GM23338 (cell line): Measurements from ENCODE around the gene AGPS. TPM values are rescaled to one million over a fixed set of nuclear protein-coding genes. Genes with fewer than 3 reads are reported as not detected.

Source experiments
- ATAC-seq: fragments of 200-7000 bp; cut with Tn5 transposase; 3 replicates; pipeline ENCODE4 v1.9.1; 2020
- DNase-seq: peaks from one replicate; pipeline ENCODE4 v3.0.0-alpha.2; 2015; ENCODE audit warnings: low spot score
- H2AFZ ChIP-seq: fragments of 200-600 bp; sonication (generic); 2 replicates; pipeline ENCODE4 v1.8.0; 2016; ENCODE audit warnings: antibody characterized with exemption, mild to moderate bottlenecking, moderate library complexity
- H3F3A ChIP-seq: fragments of 200-600 bp; sonication (generic); replicated peaks from 2 replicates; pipeline ENCODE4 v1.8.0; 2017; ENCODE audit warnings: antibody characterized with exemption, mixed run types, low read depth
- H3K27ac ChIP-seq: fragments of 200-600 bp; sonication (generic); 2 replicates; pipeline ENCODE4 v1.6.1; 2016; ENCODE audit warnings: low read depth
- H3K27me3 ChIP-seq: fragments of 200-600 bp; sonication (generic); 2 replicates; pipeline ENCODE4 v1.8.0; 2016; ENCODE audit warnings: mild to moderate bottlenecking, mixed run types, moderate library complexity; ENCODE audit not compliant: insufficient read depth
- H3K36me3 ChIP-seq: fragments of 200-600 bp; sonication (generic); 2 replicates; pipeline ENCODE4 v1.8.0; 2016; ENCODE audit warnings: mild to moderate bottlenecking; ENCODE audit not compliant: insufficient read depth
- H3K4me1 ChIP-seq: fragments of 200-600 bp; sonication (generic); 2 replicates; pipeline ENCODE4 v1.8.0; 2016; ENCODE audit warnings: mild to moderate bottlenecking, moderate library complexity; ENCODE audit not compliant: insufficient read depth
- H3K4me2 ChIP-seq: fragments of 200-600 bp; sonication (generic); 2 replicates; pipeline ENCODE4 v1.7.1; 2017; ENCODE audit warnings: mixed run types
- H3K4me3 ChIP-seq: fragments of 200-600 bp; sonication (generic); 2 replicates; pipeline ENCODE4 v1.6.1; 2016; ENCODE audit warnings: mixed run types
- H3K79me2 ChIP-seq: fragments of 200-600 bp; sonication (generic); replicated peaks from 2 replicates; pipeline ENCODE4 v1.8.0; 2017; ENCODE audit warnings: mild to moderate bottlenecking; ENCODE audit not compliant: insufficient read depth
- H3K9me2 ChIP-seq: fragments of 200-600 bp; sonication (generic); 2 replicates; pipeline ENCODE4 v1.8.0; 2017; ENCODE audit not compliant: insufficient read depth
- H4K20me1 ChIP-seq: fragments of 200-600 bp; sonication (generic); replicated peaks from 2 replicates; pipeline ENCODE4 v1.8.0; 2017; ENCODE audit warnings: mild to moderate bottlenecking; ENCODE audit not compliant: insufficient read depth
- H3K27ac Mint-ChIP-seq: 2 replicates; pipeline ENCODE4 v1.8.0; 2020; ENCODE audit warnings: inconsistent platforms, mild to moderate bottlenecking, moderate library complexity, mixed read lengths
- H3K27me3 Mint-ChIP-seq: 3 replicates; pipeline ENCODE4 v1.8.0; 2022; ENCODE audit warnings: low read depth, mild to moderate bottlenecking, moderate library complexity, mixed read lengths, inconsistent platforms; ENCODE audit not compliant: insufficient read depth, poor library complexity
- H3K36me3 Mint-ChIP-seq: 3 replicates; pipeline ENCODE4 v1.8.0; 2021; ENCODE audit warnings: low read depth, mild to moderate bottlenecking, inconsistent platforms, moderate library complexity, mixed read lengths
- H3K4me1 Mint-ChIP-seq: 3 replicates; pipeline ENCODE4 v1.8.0; 2020; ENCODE audit warnings: mild to moderate bottlenecking, inconsistent platforms, mixed read lengths
- H3K4me3 Mint-ChIP-seq: 3 replicates; pipeline ENCODE4 v1.8.0; 2021; ENCODE audit warnings: moderate library complexity, mild to moderate bottlenecking, inconsistent platforms, mixed read lengths
- H3K9me3 Mint-ChIP-seq: 3 replicates; pipeline ENCODE4 v1.8.0; 2020; ENCODE audit warnings: moderate library complexity, mild to moderate bottlenecking, inconsistent platforms, mixed read lengths
- CREB1 ChIP-seq: fragments of 250-450 bp; sonication (Bioruptor Pico); IDR thresholded peaks from 2 replicates; pipeline ENCODE4 v1.5.0; 2020; ENCODE audit warnings: low read depth, mild to moderate bottlenecking, moderate library complexity
- ETS1 ChIP-seq: IDR thresholded peaks from 2 replicates; pipeline ENCODE4 v1.6.1; 2016; ENCODE audit warnings: antibody characterized with exemption
- EZH2 ChIP-seq: fragments of 200-600 bp; sonication (generic); IDR thresholded peaks from one replicate; pipeline ENCODE4 v1.8.0; 2017; ENCODE audit warnings: antibody characterized with exemption, mild to moderate bottlenecking, low read depth; ENCODE audit not compliant: unreplicated experiment
- EZH2phosphoT487 ChIP-seq: fragments of 200-600 bp; sonication (generic); IDR thresholded peaks from one replicate; pipeline ENCODE4 v1.8.1; 2018; ENCODE audit warnings: antibody characterized with exemption; ENCODE audit not compliant: unreplicated experiment
- JUNB ChIP-seq: IDR thresholded peaks from one replicate; pipeline ENCODE4 v1.6.1; 2016; ENCODE audit warnings: antibody characterized with exemption; ENCODE audit not compliant: unreplicated experiment
- NANOG ChIP-seq: IDR thresholded peaks from 2 replicates; pipeline ENCODE4 v1.6.1; 2016; ENCODE audit warnings: antibody characterized with exemption, borderline replicate concordance
- ZNF114 ChIP-seq: fragments of 250-450 bp; sonication (Bioruptor Pico); IDR thresholded peaks from 2 replicates; pipeline ENCODE4 v1.5.0; 2020; ENCODE audit warnings: mild to moderate bottlenecking, moderate library complexity
- ZNF331 ChIP-seq: fragments of 250-450 bp; sonication (Bioruptor Pico); IDR thresholded peaks from 2 replicates; pipeline ENCODE4 v1.5.0; 2020; ENCODE audit warnings: low read depth, mild to moderate bottlenecking, moderate library complexity
- ZNF462 ChIP-seq: fragments of 250-450 bp; sonication (Bioruptor Pico); IDR thresholded peaks from 2 replicates; pipeline ENCODE4 v1.5.0; 2020; ENCODE audit warnings: mild to moderate bottlenecking, moderate library complexity
- polyA plus RNA-seq: library from polyadenylated mRNA; unstranded; fragments of >200 nt; fragmentation: Nextera tagmentation; extraction: Ambion mirVana; gene quantifications from 2 replicates; pipeline ENCODE4 v1.2.1, GENCODE V29; 2016
- total RNA-seq: library from RNA; depleted of rRNA; stranded (reverse); fragments of >200 nt; shearing (Covaris generic); gene quantifications from 2 replicates; pipeline ENCODE4 v1.2.3, GENCODE V29; 2014

Gene AGPS
- total and polyA plus RNA-seq, 2 experiments from 2014 or later, result 14.6 to 73.2 TPM

GRCh38 chr2:177399376-177399775 is 6.8 kb downstream of the AGPS start (continued):
- TF ChIP-seq NANOG (no peak), ZNF114 (no peak), ZNF462 (CRISPR knock-in tag) (no peak), EZH2 (no peak)

- H3K36me3 ChIP-seq, result no peaks in the 10 kb centered on the region
- no peaks in the 10 kb centered on the region for H3F3A ChIP-seq
- no peak overlapping the region for H3K4me3 Mint-ChIP-seq
- DNase-seq, result no peak
- H3K27me3 Mint-ChIP-seq, result no peaks in the 10 kb centered on the region
- ATAC-seq, result no peak
- H3K36me3 Mint-ChIP-seq, result no peaks in the 10 kb centered on the region
- peaks cover 20% of the 10 kb centered on the region; the same call in 1 of the 2 replicates for H4K20me1 ChIP-seq
- no peak overlapping the region for H2AFZ ChIP-seq
- no peak overlapping the region for H3K4me3 ChIP-seq
- H3K27me3 ChIP-seq, result no peaks in the 10 kb centered on the region
- peaks cover 39% of the 10 kb centered on the region for H3K4me1 Mint-ChIP-seq
- no peak overlapping the region for H3K27ac ChIP-seq
- no peaks in the 10 kb centered on the region for H3K9me3 Mint-ChIP-seq
- H3K9me2 ChIP-seq, result no peaks in the 10 kb centered on the region
- H3K79me2 ChIP-seq, result peaks cover 99% of the 10 kb centered on the region
- H3K4me1 ChIP-seq, result peaks cover 21% of the 10 kb centered on the region
- H3K27ac Mint-ChIP-seq, result peak overlapping the region; percentile 32; the same call in 1 of the 2 replicates
- no peak overlapping the region for H3K4me2 ChIP-seq
- TF ChIP-seq ZNF114, result no peak
- no peak for TF ChIP-seq JUNB
- no peak for TF ChIP-seq ZNF331 (CRISPR knock-in tag)
- TF ChIP-seq ETS1, result no peak
- TF ChIP-seq ZNF462 (CRISPR knock-in tag), result no peak
- no peak for TF ChIP-seq CREB1 (CRISPR knock-in tag)
- no peak for TF ChIP-seq EZH2phosphoT487
These were observed 7.9 kb downstream of the AGPS start for GRCh38 chr2:177400337-177400923.
